Left ventricle myocardium inferior (tissue), 1 donor: ENCODE measurements around the gene POU2AF1. TPM values are rescaled to one million over a fixed set of nuclear protein-coding genes. Genes with fewer than 3 reads are reported as not detected.
"Not testable (repeated sequence)": the region's sequence is repeated elsewhere in the genome, so short reads cannot be mapped to it uniquely, and the experiment has no call there.

Source experiments
- DNase-seq: peaks from one replicate; pipeline ENCODE4 v3.0.0-alpha.2; 2020
- H3K27ac ChIP-seq: fragments of 200-600 bp; replicated peaks from 2 replicates; pipeline ENCODE4 v1.8.0; 2021
- H3K27me3 ChIP-seq: fragments of 200-600 bp; 2 replicates; pipeline ENCODE4 v1.8.0; 2021; ENCODE audit warnings: low read depth
- H3K36me3 ChIP-seq: fragments of 200-600 bp; 2 replicates; pipeline ENCODE4 v1.8.0; 2021
- H3K4me1 ChIP-seq: fragments of 200-600 bp; 2 replicates; pipeline ENCODE4 v1.8.0; 2021
- H3K4me3 ChIP-seq: fragments of 200-600 bp; 2 replicates; pipeline ENCODE4 v1.8.0; 2021; ENCODE audit warnings: mild to moderate bottlenecking, moderate library complexity
- H3K9me3 ChIP-seq: fragments of 200-600 bp; replicated peaks from 2 replicates; pipeline ENCODE4 v1.8.0; 2021
- CTCF ChIP-seq: fragments of 200-600 bp; IDR thresholded peaks from 2 replicates; pipeline ENCODE4 v1.8.0; 2021; ENCODE audit warnings: antibody characterized with exemption, mild to moderate bottlenecking, borderline replicate concordance
- intact Hi-C: fragments of 100-400 bp; cut with micrococcal nuclease; formaldehyde crosslinking; loops from one replicate; pipeline ENCODE4 v1.11.0; 2022
- total RNA-seq: library from RNA; stranded (reverse); fragmentation: NEBNext Ultra II Directional; extraction: Animal tissue kit (Norgen Biotek cat#: 25700); gene quantifications from one replicate; pipeline ENCODE4 v1.2.1, GENCODE V29; 2021
- donor health status: DM: no; HTN: yes; CAD: no; lungs with severe emphysema.

Gene POU2AF1
- total RNA-seq, 1 donor from 2014 or later = 0.05 TPM

GRCh38 chr11:111403051-111403726, 24.1 kb upstream of the POU2AF1 start:
- Histone ChIP-seq H3K4me3 (no peak overlapping the region), H3K27me3 (no peaks in the 10 kb centered on the region), H3K36me3 (no peaks in the 10 kb centered on the region), H3K9me3 (no peaks in the 10 kb centered on the region), H3K27ac (no peak overlapping the region), H3K4me1 (no peaks in the 10 kb centered on the region)
- no peak for DNase-seq
- TF ChIP-seq CTCF = no peak
- intact Hi-C loops = no loop called here

GRCh38 chr11:111402411-111402810, 23.3 kb upstream of the POU2AF1 start:
- H3K36me3 ChIP-seq = no peaks in the 10 kb centered on the region
- no peak for TF ChIP-seq CTCF
- DNase-seq = no peak
- no peaks in the 10 kb centered on the region for H3K27me3 ChIP-seq
- H3K9me3 ChIP-seq = no peaks in the 10 kb centered on the region
- H3K4me3 ChIP-seq = no peak overlapping the region
- H3K27ac ChIP-seq = no peak overlapping the region
- intact Hi-C loops = no loop called here
- H3K4me1 ChIP-seq = no peaks in the 10 kb centered on the region

GRCh38 chr11:111401957-111402356, 22.9 kb upstream of the POU2AF1 start:
- H3K9me3 ChIP-seq, DNase-seq, H3K36me3 ChIP-seq, H3K4me1 ChIP-seq, H3K27me3 ChIP-seq, H3K4me3 ChIP-seq, H3K27ac ChIP-seq, intact Hi-C loops: not testable (repeated sequence)

- Histone ChIP-seq H3K27ac (no peak overlapping the region), H3K27me3 (no peaks in the 10 kb centered on the region), H3K36me3 (no peaks in the 10 kb centered on the region), H3K4me1 (no peaks in the 10 kb centered on the region), H3K9me3 (no peaks in the 10 kb centered on the region), H3K4me3 (no peak overlapping the region)
- intact Hi-C loops = no loop called here
- DNase-seq = no peak
- TF ChIP-seq CTCF = no peak
Measured at GRCh38 chr11:111400595-111400994, 21.5 kb upstream of the POU2AF1 start.

GRCh38 chr11:111399187-111400031, 20.3 kb upstream of the POU2AF1 start:
- no peaks in the 10 kb centered on the region for H3K27me3 ChIP-seq
- no peak for TF ChIP-seq CTCF
- H3K4me3 ChIP-seq = no peak overlapping the region
- H3K4me1 ChIP-seq = no peaks in the 10 kb centered on the region
- DNase-seq = no peak
- intact Hi-C loops = no loop called here
- H3K27ac ChIP-seq = no peak overlapping the region
- no peaks in the 10 kb centered on the region for H3K36me3 ChIP-seq
- no peaks in the 10 kb centered on the region for H3K9me3 ChIP-seq

GRCh38 chr11:111397034-111397433, 18.0 kb upstream of the POU2AF1 start:
- no peak for TF ChIP-seq CTCF
- Histone ChIP-seq H3K4me1 (no peaks in the 10 kb centered on the region), H3K27ac (no peak overlapping the region), H3K4me3 (no peak overlapping the region), H3K9me3 (no peaks in the 10 kb centered on the region), H3K36me3 (no peaks in the 10 kb centered on the region), H3K27me3 (no peaks in the 10 kb centered on the region)
- DNase-seq = no peak
- intact Hi-C loops = no loop called here
